RWPE2 (cell line): Measurements from ENCODE around the gene AAMP.

Experiments used
- ATAC-seq: fragments of 200-7000 bp; cut with Tn5 transposase; 3 replicates; pipeline ENCODE4 v1.9.1; 2021; ENCODE audit warnings: low read depth
- DNase-seq: peaks from one replicate; pipeline ENCODE4 v3.0.0-alpha.2; 2020; ENCODE audit warnings: low spot score
- H3K27ac ChIP-seq: fragments of 450-650 bp; 2 replicates; pipeline ENCODE4 v1.5.1; 2017; ENCODE audit warnings: mild to moderate bottlenecking; ENCODE audit not compliant: poor library complexity, severe bottlenecking
- H3K27me3 ChIP-seq: fragments of 250-450 bp; sonication (Bioruptor Pico); 2 replicates; pipeline ENCODE4 v1.5.1; 2021; ENCODE audit warnings: mild to moderate bottlenecking, moderate library complexity; ENCODE audit not compliant: insufficient read depth, poor library complexity, severe bottlenecking
- H3K36me3 ChIP-seq: fragments of 250-450 bp; sonication (Bioruptor Pico); 2 replicates; pipeline ENCODE4 v1.5.1; 2020; ENCODE audit warnings: low read depth, mild to moderate bottlenecking, moderate library complexity
- H3K4me1 ChIP-seq: fragments of 250-450 bp; sonication (Bioruptor Pico); 2 replicates; pipeline ENCODE4 v1.5.1; 2021; ENCODE audit warnings: mild to moderate bottlenecking, moderate library complexity; ENCODE audit not compliant: insufficient read depth, poor library complexity, severe bottlenecking
- H3K4me3 ChIP-seq: fragments of 250-450 bp; sonication (Bioruptor Pico); 2 replicates; pipeline ENCODE4 v1.5.1; 2021; ENCODE audit warnings: mild to moderate bottlenecking, moderate library complexity; ENCODE audit not compliant: severe bottlenecking
- H3K9me3 ChIP-seq: fragments of 250-450 bp; sonication (Bioruptor Pico); 2 replicates; pipeline ENCODE4 v1.5.1; 2021; ENCODE audit warnings: mild to moderate bottlenecking, moderate library complexity; ENCODE audit not compliant: severe bottlenecking
- TF ChIP-seq, protein P1 (sequence below): fragments of 450-650 bp; IDR thresholded peaks from one replicate; pipeline ENCODE4 v1.5.1; 2017; ENCODE audit warnings: mild to moderate bottlenecking, moderate library complexity; ENCODE audit not compliant: poor library complexity, severe bottlenecking

AAMP gene, protein sequence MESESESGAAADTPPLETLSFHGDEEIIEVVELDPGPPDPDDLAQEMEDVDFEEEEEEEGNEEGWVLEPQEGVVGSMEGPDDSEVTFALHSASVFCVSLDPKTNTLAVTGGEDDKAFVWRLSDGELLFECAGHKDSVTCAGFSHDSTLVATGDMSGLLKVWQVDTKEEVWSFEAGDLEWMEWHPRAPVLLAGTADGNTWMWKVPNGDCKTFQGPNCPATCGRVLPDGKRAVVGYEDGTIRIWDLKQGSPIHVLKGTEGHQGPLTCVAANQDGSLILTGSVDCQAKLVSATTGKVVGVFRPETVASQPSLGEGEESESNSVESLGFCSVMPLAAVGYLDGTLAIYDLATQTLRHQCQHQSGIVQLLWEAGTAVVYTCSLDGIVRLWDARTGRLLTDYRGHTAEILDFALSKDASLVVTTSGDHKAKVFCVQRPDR

DNA sequence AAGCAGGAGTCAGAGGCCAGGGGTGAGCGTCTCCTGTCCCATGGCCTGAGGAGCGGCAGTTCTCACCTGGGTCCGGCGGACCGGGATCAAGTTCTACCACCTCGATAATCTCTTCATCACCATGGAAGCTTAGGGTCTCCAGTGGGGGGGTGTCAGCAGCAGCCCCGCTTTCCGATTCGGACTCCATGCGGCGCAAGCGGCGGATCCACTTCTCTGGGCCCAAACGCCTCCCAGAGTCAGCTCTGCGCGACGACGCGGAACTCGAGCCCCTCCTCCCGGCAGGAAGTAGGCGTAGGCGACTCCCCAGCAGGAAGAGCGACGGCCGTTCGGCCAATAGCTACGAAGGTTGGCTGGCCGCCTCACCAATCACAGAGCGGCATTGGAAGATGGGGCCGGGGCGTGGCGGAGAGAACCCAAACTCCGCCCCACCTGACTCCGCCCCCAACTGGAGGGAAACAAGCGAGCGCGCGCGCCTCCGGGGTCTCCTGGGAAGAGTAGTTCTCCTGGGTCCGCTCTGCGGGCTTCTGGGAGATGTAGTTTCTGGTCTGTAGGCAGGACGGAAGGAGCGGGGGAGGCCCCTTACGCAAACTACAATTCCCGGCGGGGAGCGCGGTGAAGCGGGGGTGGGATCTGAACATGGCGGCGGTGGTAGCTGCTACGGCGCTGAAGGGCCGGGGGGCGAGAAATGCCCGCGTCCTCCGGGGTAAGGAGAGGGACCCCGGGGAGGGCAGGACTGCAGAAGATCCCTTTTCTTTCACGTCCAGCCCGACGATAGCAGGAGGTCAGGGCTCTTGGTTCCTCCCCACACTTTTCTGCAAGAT lies at the start of gene AAMP, which contains the start of gene PNKD:
Gene AAMP, minus strand, starts transcription at position 238 of the 821 bp plus-strand sequence. Its CDS starts 51 bp downstream, at position 187.
Gene PNKD, plus strand, starts transcription at position 620 of the 821 bp plus-strand sequence. Its CDS starts 17 bp downstream, at position 637.
- H3K4me1 ChIP-seq, result peaks cover 18% of the 10 kb centered on the region
- DNase-seq (peak; percentile 99), ATAC-seq (peak; percentile 81)
- no peaks in the 10 kb centered on the region for H3K27me3 ChIP-seq
- H3K9me3 ChIP-seq, result no peaks in the 10 kb centered on the region
- peaks cover 50% of the 10 kb centered on the region for H3K36me3 ChIP-seq
- H3K4me3 ChIP-seq, result peak within 1 kb of the TSS; percentile 60
- H3K27ac ChIP-seq, result peak within 1 kb of the TSS; percentile 62
- TF ChIP-seq, protein P1, sequence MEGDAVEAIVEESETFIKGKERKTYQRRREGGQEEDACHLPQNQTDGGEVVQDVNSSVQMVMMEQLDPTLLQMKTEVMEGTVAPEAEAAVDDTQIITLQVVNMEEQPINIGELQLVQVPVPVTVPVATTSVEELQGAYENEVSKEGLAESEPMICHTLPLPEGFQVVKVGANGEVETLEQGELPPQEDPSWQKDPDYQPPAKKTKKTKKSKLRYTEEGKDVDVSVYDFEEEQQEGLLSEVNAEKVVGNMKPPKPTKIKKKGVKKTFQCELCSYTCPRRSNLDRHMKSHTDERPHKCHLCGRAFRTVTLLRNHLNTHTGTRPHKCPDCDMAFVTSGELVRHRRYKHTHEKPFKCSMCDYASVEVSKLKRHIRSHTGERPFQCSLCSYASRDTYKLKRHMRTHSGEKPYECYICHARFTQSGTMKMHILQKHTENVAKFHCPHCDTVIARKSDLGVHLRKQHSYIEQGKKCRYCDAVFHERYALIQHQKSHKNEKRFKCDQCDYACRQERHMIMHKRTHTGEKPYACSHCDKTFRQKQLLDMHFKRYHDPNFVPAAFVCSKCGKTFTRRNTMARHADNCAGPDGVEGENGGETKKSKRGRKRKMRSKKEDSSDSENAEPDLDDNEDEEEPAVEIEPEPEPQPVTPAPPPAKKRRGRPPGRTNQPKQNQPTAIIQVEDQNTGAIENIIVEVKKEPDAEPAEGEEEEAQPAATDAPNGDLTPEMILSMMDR, result no peak

DNA sequence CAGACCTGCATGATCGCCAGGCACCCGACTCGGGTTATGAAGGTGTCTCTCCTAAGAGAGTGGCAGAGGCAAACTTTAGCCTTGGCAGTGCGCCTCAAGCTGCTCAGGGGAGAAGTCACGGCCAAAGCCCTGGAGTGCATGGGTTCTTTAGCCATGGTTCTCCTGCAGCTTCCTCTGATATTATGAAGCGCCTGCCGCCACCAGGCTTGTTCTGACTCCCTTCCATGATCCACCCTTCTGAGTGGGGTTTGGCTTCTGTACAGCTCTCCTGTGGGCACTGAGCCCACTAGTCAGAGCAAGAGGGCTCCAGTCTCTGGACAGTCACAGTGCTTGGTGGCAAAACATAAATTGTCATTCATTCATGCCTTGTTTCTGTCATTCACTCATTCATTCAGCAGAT lies 48.3 kb upstream of the AAMP start:
- no peak for DNase-seq

DNA sequence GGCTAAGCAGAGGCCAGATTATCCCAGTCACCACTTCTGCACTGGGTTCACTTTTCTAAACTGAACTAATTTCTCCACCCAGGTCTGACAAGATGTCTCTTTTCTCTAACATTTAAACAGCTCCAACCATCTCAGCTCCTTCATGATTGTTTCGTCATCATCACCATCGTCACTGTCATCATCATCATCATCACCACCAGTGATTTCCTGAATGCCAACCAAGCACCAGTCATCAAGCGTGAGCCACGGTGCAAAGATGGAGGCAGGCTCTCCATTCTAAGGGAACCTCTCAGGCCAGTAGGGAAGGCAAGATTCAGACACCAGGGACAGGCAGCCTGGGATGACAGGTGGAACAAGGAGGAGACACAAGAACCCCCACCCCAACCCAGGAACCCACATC lies 47.9 kb upstream of the AAMP start:
- Histone ChIP-seq H3K27me3 (no peaks in the 10 kb centered on the region), H3K4me3 (no peak overlapping the region), H3K4me1 (peaks cover 28% of the 10 kb centered on the region), H3K27ac (peak overlapping the region; percentile 58), H3K9me3 (no peaks in the 10 kb centered on the region), H3K36me3 (no peaks in the 10 kb centered on the region)
- TF ChIP-seq, protein P1, result no peak
- DNase-seq (no peak), ATAC-seq (no peak)

More for the DNA sequence above, 48.3 kb upstream of the AAMP start:
- TF ChIP-seq, protein P1, result no peak
- no peaks in the 10 kb centered on the region for H3K9me3 ChIP-seq
- H3K27ac ChIP-seq, result no peak overlapping the region
- no peaks in the 10 kb centered on the region for H3K36me3 ChIP-seq
- no peaks in the 10 kb centered on the region for H3K27me3 ChIP-seq
- no peak overlapping the region for H3K4me3 ChIP-seq
- no peak for ATAC-seq
- H3K4me1 ChIP-seq, result peaks cover 28% of the 10 kb centered on the region

DNA sequence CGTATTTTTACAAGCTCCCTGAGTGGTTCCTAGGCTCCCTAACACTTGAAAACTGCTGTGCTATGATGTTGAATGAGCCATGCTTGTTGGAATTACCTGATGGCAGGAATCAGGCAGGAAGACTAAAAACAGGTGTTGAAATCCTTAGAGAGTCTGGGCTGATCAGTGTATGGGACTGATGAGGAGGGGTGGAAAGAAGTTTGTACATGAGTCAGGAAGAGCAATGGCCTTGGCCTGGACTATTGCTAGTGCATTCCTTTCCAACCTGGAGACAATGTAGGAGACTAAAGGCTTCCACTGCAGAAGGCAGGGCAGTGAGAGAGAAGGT lies 47.3 kb upstream of the AAMP start:
- Histone ChIP-seq H3K27me3 (no peaks in the 10 kb centered on the region), H3K27ac (peak overlapping the region; percentile 58), H3K36me3 (no peaks in the 10 kb centered on the region), H3K4me1 (peaks cover 25% of the 10 kb centered on the region), H3K4me3 (no peak overlapping the region), H3K9me3 (no peaks in the 10 kb centered on the region)
- ATAC-seq, result peak; percentile 51
- TF ChIP-seq, protein P1, result no peak
- DNase-seq, result no peak
